Retinal pigment epithelial cell (primary cell): Measurements from ENCODE around the gene WDR33.

Experiments
- DNase-seq: peaks from one replicate; pipeline ENCODE4 v3.0.0-alpha.2; 2010; ENCODE audit warnings: low read depth
- H3K4me3 ChIP-seq: 2 replicates; pipeline ENCODE4 v1.5.1; 2011; ENCODE audit warnings: mild to moderate bottlenecking, low read length, control low read depth, moderate library complexity
- TF ChIP-seq, protein P1 (sequence below): conservative IDR thresholded peaks from 2 replicates; pipeline ENCODE4 v1.5.1; 2011; ENCODE audit warnings: low read depth, low read length, control low read depth, inconsistent platforms

WDR33 gene

DNA sequence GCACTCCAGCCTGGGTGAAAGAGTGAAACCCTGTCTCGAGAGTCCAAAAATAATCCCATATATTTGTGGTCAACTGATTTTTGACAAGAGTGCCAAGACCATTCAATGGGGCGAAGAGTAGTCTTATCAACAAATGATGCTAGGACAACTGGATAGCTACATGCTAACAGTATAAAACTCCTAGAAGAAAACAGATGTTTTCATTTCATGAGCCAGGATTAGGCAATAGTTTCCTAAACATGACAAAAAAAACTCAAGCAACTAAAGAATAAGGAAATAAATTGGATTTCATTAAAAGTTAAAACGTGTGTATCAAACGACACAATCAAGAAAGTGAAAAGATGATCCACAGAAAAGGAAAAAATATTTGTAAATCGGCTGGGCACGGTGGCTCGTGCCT, 141.9 kb downstream of the WDR33 start:
- no peak overlapping the region for H3K4me3 ChIP-seq
- TF ChIP-seq, protein P1, sequence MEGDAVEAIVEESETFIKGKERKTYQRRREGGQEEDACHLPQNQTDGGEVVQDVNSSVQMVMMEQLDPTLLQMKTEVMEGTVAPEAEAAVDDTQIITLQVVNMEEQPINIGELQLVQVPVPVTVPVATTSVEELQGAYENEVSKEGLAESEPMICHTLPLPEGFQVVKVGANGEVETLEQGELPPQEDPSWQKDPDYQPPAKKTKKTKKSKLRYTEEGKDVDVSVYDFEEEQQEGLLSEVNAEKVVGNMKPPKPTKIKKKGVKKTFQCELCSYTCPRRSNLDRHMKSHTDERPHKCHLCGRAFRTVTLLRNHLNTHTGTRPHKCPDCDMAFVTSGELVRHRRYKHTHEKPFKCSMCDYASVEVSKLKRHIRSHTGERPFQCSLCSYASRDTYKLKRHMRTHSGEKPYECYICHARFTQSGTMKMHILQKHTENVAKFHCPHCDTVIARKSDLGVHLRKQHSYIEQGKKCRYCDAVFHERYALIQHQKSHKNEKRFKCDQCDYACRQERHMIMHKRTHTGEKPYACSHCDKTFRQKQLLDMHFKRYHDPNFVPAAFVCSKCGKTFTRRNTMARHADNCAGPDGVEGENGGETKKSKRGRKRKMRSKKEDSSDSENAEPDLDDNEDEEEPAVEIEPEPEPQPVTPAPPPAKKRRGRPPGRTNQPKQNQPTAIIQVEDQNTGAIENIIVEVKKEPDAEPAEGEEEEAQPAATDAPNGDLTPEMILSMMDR = no peak
- no peak for DNase-seq

GRCh38 chr2:127665267-127665893, 145.6 kb downstream of the WDR33 start:
- TF ChIP-seq, protein P1 = no peak

DNA sequence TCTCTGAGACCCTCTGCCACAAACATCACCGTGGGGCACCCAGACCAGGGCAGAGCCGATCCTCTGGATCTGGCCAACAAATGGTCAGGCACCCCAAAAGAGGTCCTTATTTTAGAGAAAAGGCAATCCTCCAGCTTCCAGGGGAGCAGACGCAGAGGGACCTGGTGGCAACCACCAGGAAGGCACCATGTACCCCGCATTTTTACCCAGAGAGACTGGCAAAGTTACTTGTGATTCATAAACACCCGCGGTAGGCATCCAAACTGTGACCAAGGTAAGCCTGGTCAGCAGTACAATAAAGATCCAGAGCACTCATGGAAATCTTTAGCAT, 146.1 kb downstream of the WDR33 start:
- TF ChIP-seq, protein P1 = no peak
- no peak overlapping the region for H3K4me3 ChIP-seq

More at GRCh38 chr2:127665267-127665893, 145.6 kb downstream of the WDR33 start:
- H3K4me3 ChIP-seq = no peak overlapping the region
- no peak for DNase-seq

GRCh38 chr2:127664065-127664894, 146.7 kb downstream of the WDR33 start:
- TF ChIP-seq, protein P1 = no peak
- DNase-seq = no peak
- H3K4me3 ChIP-seq = peak overlapping the region; percentile 22

More for the DNA sequence above, 146.1 kb downstream of the WDR33 start:
- no peak for DNase-seq

- TF ChIP-seq, protein P1 = no peak
- no peak for DNase-seq
- no peak overlapping the region for H3K4me3 ChIP-seq
These were observed 147.4 kb downstream of the WDR33 start for GRCh38 chr2:127663566-127664064.

GRCh38 chr2:127662937-127663565, 147.9 kb downstream of the WDR33 start:
- no peak for DNase-seq
- no peak overlapping the region for H3K4me3 ChIP-seq
- TF ChIP-seq, protein P1 = no peak
